Glomerular visceral epithelial cell (primary cell): ENCODE results near the gene LRRC27.
"Not testable (repeated sequence)": the region's sequence is repeated elsewhere in the genome, so short reads cannot be mapped to it uniquely, and the experiment has no call there.

Source experiments
- DNase-seq: peaks from one replicate; pipeline ENCODE4 v3.0.0-alpha.2; 2016; ENCODE audit errors: extremely low spot score

The LRRC27 gene

GRCh38 chr10:132374612-132375011 is 42.6 kb downstream of the LRRC27 start:
- no peak for DNase-seq

- no peak for DNase-seq
Observed at GRCh38 chr10:132375116-132375794, 43.3 kb downstream of the LRRC27 start.

GRCh38 chr10:132375795-132376297 is 43.9 kb downstream of the LRRC27 start:
- DNase-seq: no peak

- DNase-seq: no peak
Observed at GRCh38 chr10:132376394-132376851, 44.4 kb downstream of the LRRC27 start.

- no peak for DNase-seq
Observed at GRCh38 chr10:132377326-132377725, 45.3 kb downstream of the LRRC27 start.

- DNase-seq: not testable (repeated sequence)
Observed at GRCh38 chr10:132379026-132379425, 47.0 kb downstream of the LRRC27 start.

GRCh38 chr10:132380986-132381385 is 49.0 kb downstream of the LRRC27 start:
- not testable (repeated sequence) for DNase-seq

- no peak for DNase-seq
Observed at GRCh38 chr10:132381741-132382140, 49.7 kb downstream of the LRRC27 start.

- no peak for DNase-seq
Observed at GRCh38 chr10:132382231-132382922, 50.4 kb downstream of the LRRC27 start.

- no peak for DNase-seq
Observed at GRCh38 chr10:132383101-132383500, 51.1 kb downstream of the LRRC27 start.

GRCh38 chr10:132383751-132384196 is 51.8 kb downstream of the LRRC27 start:
- DNase-seq: no peak

- DNase-seq: no peak
Observed at GRCh38 chr10:132384618-132385388, 52.8 kb downstream of the LRRC27 start.

- DNase-seq: no peak
Observed at GRCh38 chr10:132385389-132385667, 53.3 kb downstream of the LRRC27 start.

- DNase-seq: no peak
Observed at GRCh38 chr10:132385721-132386418, 53.9 kb downstream of the LRRC27 start.

- DNase-seq: no peak
Observed at GRCh38 chr10:132386419-132386831, 54.4 kb downstream of the LRRC27 start.

GRCh38 chr10:132386896-132387295 is 54.9 kb downstream of the LRRC27 start:
- not testable (repeated sequence) for DNase-seq

- DNase-seq: peak; percentile 40
Observed at GRCh38 chr10:132387764-132388210, 55.8 kb downstream of the LRRC27 start.

- no peak for DNase-seq
Observed at GRCh38 chr10:132388891-132389432, 57.0 kb downstream of the LRRC27 start.

GRCh38 chr10:132389433-132390169 is 57.6 kb downstream of the LRRC27 start:
- no peak for DNase-seq

GRCh38 chr10:132390170-132390920 is 58.4 kb downstream of the LRRC27 start:
- no peak for DNase-seq
